HG02943 (cell line): ENCODE data around the gene LAGE3.
"Not testable (repeated sequence)": the region's sequence is repeated elsewhere in the genome, so short reads cannot be mapped to it uniquely, and the experiment has no call there.

Experiments used
- ATAC-seq: cut with Tn5 transposase; IDR thresholded peaks from one replicate; pipeline ENCODE4 v1.9.1; 2021; ENCODE audit warnings: mild to moderate bottlenecking, low read depth, moderate library complexity; ENCODE audit not compliant: unreplicated experiment

Gene LAGE3

GRCh38 chrX:154502989-154503388 is 23.9 kb upstream of the LAGE3 start:
- ATAC-seq = no peak

GRCh38 chrX:154502098-154502497 is 23.0 kb upstream of the LAGE3 start:
- ATAC-seq = no peak

GRCh38 chrX:154501423-154501822 is 22.3 kb upstream of the LAGE3 start:
- not testable (repeated sequence) for ATAC-seq

- ATAC-seq = not testable (repeated sequence)
Observed at GRCh38 chrX:154496591-154497137, 17.6 kb upstream of the LAGE3 start.

- no peak for ATAC-seq
Observed at GRCh38 chrX:154495472-154495922, 16.4 kb upstream of the LAGE3 start.

GRCh38 chrX:154494715-154495114 is 15.6 kb upstream of the LAGE3 start:
- no peak for ATAC-seq

GRCh38 chrX:154490414-154491083 is 11.5 kb upstream of the LAGE3 start, which contains the start of gene SLC10A3:
Gene SLC10A3, minus strand, starts transcription at chrX:154490629. Its CDS starts 1,689 bp downstream, at chrX:154488940.
- ATAC-seq = peak; percentile 66

- peak; percentile 32 for ATAC-seq
Observed at GRCh38 chrX:154490021-154490413, 10.9 kb upstream of the LAGE3 start.

GRCh38 chrX:154489182-154489581 is 10.1 kb upstream of the LAGE3 start:
- no peak for ATAC-seq

- no peak for ATAC-seq
Observed at GRCh38 chrX:154488336-154489075, 9.4 kb upstream of the LAGE3 start.

- no peak for ATAC-seq
Observed at GRCh38 chrX:154487518-154488290, 8.6 kb upstream of the LAGE3 start.

- no peak for ATAC-seq
Observed at GRCh38 chrX:154486396-154487207, 7.5 kb upstream of the LAGE3 start, which contains the start of gene UBL4A. Gene UBL4A, minus strand, starts transcription at chrX:154486615. Its CDS starts 31 bp downstream, at chrX:154486584.

GRCh38 chrX:154486052-154486395 is 6.9 kb upstream of the LAGE3 start:
- ATAC-seq = no peak

GRCh38 chrX:154485150-154486051 is 6.3 kb upstream of the LAGE3 start:
- ATAC-seq = no peak

GRCh38 chrX:154484255-154485149 is 5.4 kb upstream of the LAGE3 start:
- no peak for ATAC-seq

- ATAC-seq = no peak
Observed at GRCh38 chrX:154483325-154483724, 4.2 kb upstream of the LAGE3 start.

GRCh38 chrX:154482786-154483185 is 3.7 kb upstream of the LAGE3 start:
- no peak for ATAC-seq
